ENCODE results near the gene CALML6.

Gene CALML6

GRCh38 chr1:1892763-1893120, 22.3 kb upstream of the CALML6 start:
- FAIRE-seq = no peak

GRCh38 chr1:1893291-1893985, 21.6 kb upstream of the CALML6 start:
- FAIRE-seq = no peak

- no peak for FAIRE-seq
Measured at GRCh38 chr1:1893997-1894353, 21.1 kb upstream of the CALML6 start.

- FAIRE-seq = no peak
Measured at GRCh38 chr1:1894354-1895059, 20.6 kb upstream of the CALML6 start.

- FAIRE-seq = no peak
Measured at GRCh38 chr1:1895060-1895418, 20.0 kb upstream of the CALML6 start.

GRCh38 chr1:1895456-1896336, 19.4 kb upstream of the CALML6 start:
- FAIRE-seq = no peak

GRCh38 chr1:1898246-1898933, 16.7 kb upstream of the CALML6 start:
- FAIRE-seq = no peak

- FAIRE-seq = no peak
Measured at GRCh38 chr1:1899266-1899966, 15.6 kb upstream of the CALML6 start.

- FAIRE-seq = no peak
Measured at GRCh38 chr1:1899967-1900327, 15.1 kb upstream of the CALML6 start.

GRCh38 chr1:1900883-1901640, 14.0 kb upstream of the CALML6 start:
- no peak for FAIRE-seq

- no peak for FAIRE-seq
Measured at GRCh38 chr1:1901641-1902294, 13.3 kb upstream of the CALML6 start.

- FAIRE-seq = no peak
Measured at GRCh38 chr1:1903224-1903623, 11.8 kb upstream of the CALML6 start.

GRCh38 chr1:1906185-1907097, 8.6 kb upstream of the CALML6 start:
- FAIRE-seq = peak; percentile 79

GRCh38 chr1:1907098-1907736, 7.8 kb upstream of the CALML6 start:
- no peak for FAIRE-seq

- FAIRE-seq = no peak
Measured at GRCh38 chr1:1908506-1908791, 6.6 kb upstream of the CALML6 start.

- no peak for FAIRE-seq
Measured at GRCh38 chr1:1910033-1910465, 5.0 kb upstream of the CALML6 start.

- FAIRE-seq = no peak
Measured at GRCh38 chr1:1910651-1911331, 4.3 kb upstream of the CALML6 start.

GRCh38 chr1:1911350-1912041, 3.6 kb upstream of the CALML6 start:
- no peak for FAIRE-seq

All from A204.1 (cell line).